H1 (cell line): Measurements from ENCODE around the gene ZNF532. TPM values are rescaled to one million over a fixed set of nuclear protein-coding genes. Genes with fewer than 3 reads are reported as not detected.

ENCODE experiments used
- CTCF ChIA-PET: fragments of 300-600 bp; sonication (Branson Sonifier 250); formaldehyde crosslinking; loops from one replicate; lab custom pipeline; 2021; ENCODE audit not compliant: partially characterized antibody; lab: Charles Lee
- POLR2A ChIA-PET: fragments of 300-600 bp; sonication (Branson Sonifier 250); formaldehyde crosslinking; loops from one replicate; lab custom pipeline; 2021; ENCODE audit warnings: inconsistent platforms; ENCODE audit not compliant: partially characterized antibody; lab: Charles Lee
- DNase-seq, 2 experiments: peaks; one replicate each; pipeline versions ENCODE4 v3.0.0 to v3.0.0-alpha.2; 2010 to 2022; ENCODE audit warnings: low spot score in 2 of 2, low read depth in 1 of 2, mixed read lengths in 1 of 2
- FAIRE-seq: peaks from 2 replicates; lab custom pipeline; 2011; peaks lifted over from hg19 to GRCh38; lab: Jason Lieb, UNC
- H2AFZ ChIP-seq: 2 replicates; pipeline ENCODE4 v1.8.1; 2012; ENCODE audit warnings: low read length, inconsistent platforms
- H2AK5ac ChIP-seq: 2 replicates; pipeline ENCODE4 v1.6.1; 2013; ENCODE audit warnings: low read depth, low read length
- H2BK120ac ChIP-seq: replicated peaks from 2 replicates; pipeline ENCODE3; 2013; ENCODE audit warnings: low read depth, low read length, inconsistent platforms
- H2BK12ac ChIP-seq: 2 replicates; pipeline ENCODE4 v1.6.1; 2013; ENCODE audit warnings: low read depth, low read length
- H2BK15ac ChIP-seq: 2 replicates; pipeline ENCODE4 v1.6.1; 2013; ENCODE audit warnings: low read length
- H2BK20ac ChIP-seq: 2 replicates; pipeline ENCODE4 v1.6.1; 2013; ENCODE audit warnings: low read length
- H2BK5ac ChIP-seq: 2 replicates; pipeline ENCODE4 v1.6.1; 2013; ENCODE audit warnings: low read depth, low read length
- H3K14ac ChIP-seq: 2 replicates; pipeline ENCODE4 v1.6.1; 2013; ENCODE audit warnings: inconsistent platforms; ENCODE audit not compliant: insufficient read length
- H3K18ac ChIP-seq: 2 replicates; pipeline ENCODE4 v1.6.1; 2013; ENCODE audit warnings: low read length; ENCODE audit errors: extremely low read depth
- H3K23ac ChIP-seq: 2 replicates; pipeline ENCODE4 v1.6.1; 2013; ENCODE audit warnings: inconsistent platforms; ENCODE audit not compliant: insufficient read length
- H3K23me2 ChIP-seq: 2 replicates; pipeline ENCODE4 v1.6.1; 2013; ENCODE audit warnings: low read depth, low read length
- H3K27ac ChIP-seq: 2 replicates; pipeline ENCODE4 v1.6.1; 2011; ENCODE audit warnings: low read depth, low read length, inconsistent platforms
- H3K27me3 ChIP-seq, 4 experiments: replicated peaks in 1 of 4; 1 replicate in 1 of 4; 2 replicates in 3 of 4; pipeline versions ENCODE4 v1.6.1 to v1.8.1; 2011 to 2013; ENCODE audit warnings: low read length in 3 of 4, mild to moderate bottlenecking in 3 of 4, inconsistent platforms in 2 of 4, mixed read lengths in 2 of 4, moderate library complexity in 1 of 4; ENCODE audit not compliant: control insufficient read depth in 3 of 4, insufficient read depth in 3 of 4; ENCODE audit errors: extremely low read depth in 1 of 4
- H3K36me3 ChIP-seq, 4 experiments: 2 replicates each; pipeline versions ENCODE4 v1.6.1 to v1.8.1; 2011 to 2013; ENCODE audit warnings: mild to moderate bottlenecking in 4 of 4, low read length in 3 of 4, moderate library complexity in 2 of 4, control low read depth in 1 of 4, inconsistent platforms in 1 of 4; ENCODE audit not compliant: insufficient read depth in 4 of 4, control insufficient read depth in 2 of 4
- H3K4ac ChIP-seq: replicated peaks from 2 replicates; pipeline ENCODE3; 2013; ENCODE audit warnings: low read length, low read depth, mixed read lengths, inconsistent platforms; ENCODE audit not compliant: insufficient read length
- H3K4me1 ChIP-seq, 4 experiments: replicated peaks in 1 of 4; 1 replicate in 1 of 4; 2 replicates in 3 of 4; pipeline versions ENCODE4 v1.6.1 to v1.8.1; 2011 to 2013; ENCODE audit warnings: low read length in 3 of 4, inconsistent platforms in 2 of 4, mixed read lengths in 1 of 4; ENCODE audit not compliant: insufficient read depth in 4 of 4, control insufficient read depth in 3 of 4
- H3K4me2 ChIP-seq, 2 experiments: 2 replicates each; pipeline versions ENCODE4 v1.6.1 to v1.8.1; 2011 to 2013; ENCODE audit warnings: low read depth in 2 of 2, low read length in 2 of 2, control low read depth in 1 of 2, inconsistent platforms in 1 of 2, mild to moderate bottlenecking in 1 of 2; ENCODE audit not compliant: insufficient read depth in 1 of 2
- H3K4me3 ChIP-seq, 4 experiments: fragments of 200-600, 300-600 bp in 1 of 4; sonication (generic), shearing (Covaris generic), sonication (Bioruptor Twin) in 1 of 4; 2 replicates each; pipeline versions ENCODE4 v1.5.1 to v1.8.1; 2011 to 2016; ENCODE audit warnings: low read length in 4 of 4, low read depth in 3 of 4, control low read depth in 2 of 4, inconsistent platforms in 2 of 4, mild to moderate bottlenecking in 2 of 4, mixed read lengths in 1 of 4, moderate library complexity in 1 of 4; ENCODE audit not compliant: insufficient read depth in 2 of 4; ENCODE audit errors: extremely low read depth in 1 of 4
- H3K56ac ChIP-seq: replicated peaks from 2 replicates; pipeline ENCODE3; 2013; ENCODE audit warnings: low read depth, mild to moderate bottlenecking, mixed read lengths, low read length, inconsistent platforms; ENCODE audit not compliant: insufficient read length
- H3K79me1 ChIP-seq: 2 replicates; pipeline ENCODE4 v1.6.1; 2013; ENCODE audit warnings: low read depth, low read length, control low read depth
- H3K79me2 ChIP-seq, 2 experiments: 2 replicates each; pipeline versions ENCODE4 v1.6.1 to v1.8.1; 2012 to 2013; ENCODE audit warnings: low read length in 2 of 2, mild to moderate bottlenecking in 2 of 2, inconsistent platforms in 1 of 2; ENCODE audit not compliant: insufficient read depth in 2 of 2, control insufficient read depth in 1 of 2
- H3K9ac ChIP-seq, 4 experiments: replicated peaks in 1 of 4; 1 replicate in 1 of 4; 2 replicates in 3 of 4; pipeline versions ENCODE4 v1.6.1 to v1.8.1; 2011 to 2013; ENCODE audit warnings: low read depth in 3 of 4, low read length in 3 of 4, control low read depth in 2 of 4, mild to moderate bottlenecking in 2 of 4, moderate library complexity in 2 of 4, inconsistent platforms in 1 of 4; ENCODE audit errors: extremely low read depth in 1 of 4
- H3K9me3 ChIP-seq, 2 experiments: 2 replicates each; pipeline versions ENCODE4 v1.6.1 to v1.8.1; 2012 to 2013; ENCODE audit warnings: mild to moderate bottlenecking in 2 of 2, moderate library complexity in 2 of 2, control low read depth in 1 of 2, inconsistent platforms in 1 of 2, low read depth in 1 of 2, low read length in 1 of 2, mixed read lengths in 1 of 2; ENCODE audit not compliant: insufficient read depth in 2 of 2
- H4K20me1 ChIP-seq, 2 experiments: replicated peaks in 1 of 2; 2 replicates each; pipeline versions ENCODE3 to v1.8.1; 2011 to 2013; ENCODE audit warnings: inconsistent platforms in 2 of 2, low read length in 2 of 2, mild to moderate bottlenecking in 1 of 2; ENCODE audit not compliant: insufficient read depth in 2 of 2, control insufficient read depth in 1 of 2
- H4K5ac ChIP-seq: 2 replicates; pipeline ENCODE4 v1.6.1; 2013; ENCODE audit warnings: low read length, low read depth, mixed read lengths, inconsistent platforms; ENCODE audit not compliant: insufficient read length
- H4K8ac ChIP-seq: 2 replicates; pipeline ENCODE4 v1.8.0; 2013; ENCODE audit warnings: mild to moderate bottlenecking, moderate library complexity, low read length, inconsistent platforms; ENCODE audit not compliant: insufficient read depth; ENCODE audit errors: extremely low read depth
- H4K91ac ChIP-seq: replicated peaks from 2 replicates; pipeline ENCODE3; 2013; ENCODE audit warnings: low read length, mixed read lengths, inconsistent platforms; ENCODE audit not compliant: insufficient read length
- POLR2A ChIP-seq, 2 experiments: IDR thresholded peaks; 1 replicate in 1 of 2; 2 replicates in 1 of 2; pipeline ENCODE4 v1.6.1; 2011; ENCODE audit warnings: low read depth in 2 of 2, low read length in 2 of 2, mild to moderate bottlenecking in 2 of 2; ENCODE audit errors: control extremely low read depth in 1 of 2
- RBBP5 ChIP-seq: IDR thresholded peaks from 2 replicates; pipeline ENCODE4 v1.7.1; 2012; ENCODE audit warnings: low read depth, mild to moderate bottlenecking, inconsistent platforms, low read length, moderate library complexity, borderline replicate concordance
- RNF2 ChIP-seq: fragments of 200-900, 300-1000 bp; sonication (generic); IDR thresholded peaks from 2 replicates; pipeline ENCODE4 v1.7.1; 2016; ENCODE audit warnings: borderline replicate concordance, low read depth, mild to moderate bottlenecking, antibody characterized with exemption, low read length; ENCODE audit not compliant: poor library complexity, severe bottlenecking; ENCODE audit errors: missing control alignments
- SIX5 ChIP-seq: IDR thresholded peaks from 2 replicates; pipeline ENCODE4 v1.6.1; 2011; ENCODE audit warnings: mild to moderate bottlenecking, low read depth, low read length
- WGBS, 2 experiments: shearing (Covaris generic) in 1 of 2; methylation state at CpG; one replicate each; pipeline versions ENCODE4 v1.1.6 to v1.1.7; 2013 to 2015; ENCODE audit warnings: low lambda C conversion rate in 2 of 2, mixed read lengths in 2 of 2, inconsistent platforms in 1 of 2, low coverage in 1 of 2, missing lambda C conversion rate in 1 of 2; ENCODE audit not compliant: insufficient replicate concordance in 2 of 2, insufficient coverage in 1 of 2, insufficient read length in 1 of 2; ENCODE audit errors: extremely low coverage in 1 of 2, missing lambda C conversion rate in 1 of 2; 5-methylcytosine and 5-hydroxymethylcytosine counted together
- polyA plus RNA-seq, 7 experiments: library from polyadenylated mRNA; depleted of rRNA in 3 of 7; stranded (reverse) in 5 of 7; unstranded in 2 of 7; fragments of >200 nt in 5 of 7; fragments of 200-250 nt in 2 of 7; gene quantifications; 1 replicate in 5 of 7; 2 replicates in 1 of 7; 4 replicates in 1 of 7; pipeline versions ENCODE4 v1.2.1 to v1.2.3, GENCODE V29; 2011 to 2013; ENCODE audit warnings: missing spikeins in 2 of 7, mixed read lengths in 2 of 7
- total RNA-seq: library from RNA; stranded (reverse); fragmentation: NEBNext Ultra II Directional; extraction: Animal tissue kit (Norgen Biotek cat#: 25700); gene quantifications from 2 replicates; pipeline ENCODE4 v1.2.1, GENCODE V29; 2021
- TF ChIP-seq, protein P1 (sequence below), 3 experiments: IDR thresholded peaks; 1 replicate in 2 of 3; 2 replicates in 1 of 3; pipeline versions ENCODE4 v1.5.1 to v1.6.1; 2011; ENCODE audit warnings: low read length in 3 of 3, mild to moderate bottlenecking in 3 of 3, inconsistent platforms in 2 of 3, low read depth in 1 of 3, moderate library complexity in 1 of 3; ENCODE audit not compliant: insufficient read depth in 1 of 3; ENCODE audit errors: control extremely low read depth in 1 of 3

The ZNF532 gene
- total and polyA plus RNA-seq, 2 of the 8 experiments (the other 6 are each of a cell fraction or from before 2014, with no cell fraction given): 143 to 240 TPM

DNA sequence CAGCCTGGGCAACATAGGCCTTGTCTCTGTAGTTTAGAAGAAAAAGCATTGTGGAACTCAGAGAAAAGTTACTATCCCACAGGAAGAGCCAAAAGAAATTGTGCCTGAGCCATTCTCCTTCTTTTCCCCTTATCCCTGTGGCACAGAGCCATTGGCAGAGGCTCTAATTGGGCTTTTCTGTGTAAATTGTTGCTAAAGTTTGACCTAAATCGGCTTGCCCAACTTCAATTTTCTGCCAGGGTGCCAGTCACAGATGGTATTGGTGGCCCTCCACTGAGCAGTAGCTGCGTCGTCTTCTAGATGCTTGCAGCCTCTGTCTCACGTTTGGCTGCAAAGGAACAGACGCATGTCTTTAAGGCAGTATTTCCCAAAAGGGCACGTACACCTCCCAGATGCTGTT, 30.3 kb downstream of the ZNF532 start:
- Histone ChIP-seq H3K4ac (no peak overlapping the region), H3K4me3 (no peak overlapping the region), H3K79me2 (peaks cover 30 to 99% of the 10 kb centered on the region in 2 experiments), H3K27ac (no peak overlapping the region), H2AFZ (no peak overlapping the region), H3K4me1 (peaks cover 0 to 24% (median 7%) of the 10 kb centered on the region in 4 experiments; a peak in 6 of 7 replicates), H3K36me3 (peaks cover 4 to 63% (median 11%) of the 10 kb centered on the region in 4 experiments), H4K5ac (no peak overlapping the region), H3K79me1 (peaks cover 7% of the 10 kb centered on the region), H3K18ac (no peak overlapping the region), H4K91ac (no peak overlapping the region), H2BK15ac (no peak overlapping the region), H2BK120ac (no peak overlapping the region), H3K27me3 (no peaks in the 10 kb centered on the region), H3K23ac (no peak overlapping the region), H2BK5ac (no peak overlapping the region), H4K8ac (no peak overlapping the region), H2BK12ac (no peak overlapping the region), H4K20me1 (peaks cover 20% of the 10 kb centered on the region in 2 experiments), H3K4me2 (no peak overlapping the region), H3K9me3 (no peaks in the 10 kb centered on the region), H2AK5ac (no peak overlapping the region; the same call in 1 of the 2 replicates), H3K56ac (no peak overlapping the region), H2BK20ac (no peak overlapping the region), H3K9ac (peak overlapping the region in 1 of 4 experiments; percentile 20; a peak in 1 of 7 replicates), H3K14ac (no peak overlapping the region), H3K23me2 (no peaks in the 10 kb centered on the region; the same call in 1 of the 2 replicates)
- POLR2A ChIA-PET: interaction anchor here (0.6 to 9.9 kb wide), 17 partner anchors 8 to 114 kb away, joined by 3 to 75 read pairs (median 6); partner anchors contain the start of gene ZNF532
- DNase-seq (no peak), FAIRE-seq (no peak)
- 93% methylated on average over 6 of the region's 6 CpGs; no CpG with 5 or more reads in 1 of the 2 experiments for WGBS, 2 experiments
- TF ChIP-seq POLR2A (IDR thresholded peaks at IDR 0.05; ENCODE audit: control extremely low read depth in 1 of 2, low read depth in 2 of 2, low read length in 2 of 2): peak in 1 of 2 experiments; percentile 7; a peak in 1 of 3 replicates
- no peak for TF ChIP-seq RBBP5
- TF ChIP-seq SIX5: no peak
- TF ChIP-seq RNF2: no peak
- TF ChIP-seq, protein P1, sequence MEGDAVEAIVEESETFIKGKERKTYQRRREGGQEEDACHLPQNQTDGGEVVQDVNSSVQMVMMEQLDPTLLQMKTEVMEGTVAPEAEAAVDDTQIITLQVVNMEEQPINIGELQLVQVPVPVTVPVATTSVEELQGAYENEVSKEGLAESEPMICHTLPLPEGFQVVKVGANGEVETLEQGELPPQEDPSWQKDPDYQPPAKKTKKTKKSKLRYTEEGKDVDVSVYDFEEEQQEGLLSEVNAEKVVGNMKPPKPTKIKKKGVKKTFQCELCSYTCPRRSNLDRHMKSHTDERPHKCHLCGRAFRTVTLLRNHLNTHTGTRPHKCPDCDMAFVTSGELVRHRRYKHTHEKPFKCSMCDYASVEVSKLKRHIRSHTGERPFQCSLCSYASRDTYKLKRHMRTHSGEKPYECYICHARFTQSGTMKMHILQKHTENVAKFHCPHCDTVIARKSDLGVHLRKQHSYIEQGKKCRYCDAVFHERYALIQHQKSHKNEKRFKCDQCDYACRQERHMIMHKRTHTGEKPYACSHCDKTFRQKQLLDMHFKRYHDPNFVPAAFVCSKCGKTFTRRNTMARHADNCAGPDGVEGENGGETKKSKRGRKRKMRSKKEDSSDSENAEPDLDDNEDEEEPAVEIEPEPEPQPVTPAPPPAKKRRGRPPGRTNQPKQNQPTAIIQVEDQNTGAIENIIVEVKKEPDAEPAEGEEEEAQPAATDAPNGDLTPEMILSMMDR (IDR thresholded peaks at IDR 0.05; ENCODE audit: control extremely low read depth in 1 of 3, insufficient read depth in 1 of 3, low read depth in 1 of 3, low read length in 3 of 3): no peak
- CTCF ChIA-PET: interaction anchor here (0.6 to 2.4 kb wide), 5 partner anchors 10 to 160 kb away, joined by 3 to 7 read pairs (median 4); no protein-coding TSS in a partner anchor
